Neural crest cell (in vitro differentiated cells): ENCODE data around the gene FOXJ3. TPM values are rescaled to one million over a fixed set of nuclear protein-coding genes. Genes with fewer than 3 reads are reported as not detected.

Experiments
- DNase-seq: peaks from one replicate; pipeline ENCODE4 v3.0.0; 2021; ENCODE audit warnings: low read depth, mixed read lengths, low spot score
- H3K27ac Mint-ChIP-seq: one replicate; pipeline ENCODE4 v1.8.0; 2021; ENCODE audit warnings: mild to moderate bottlenecking, mixed read lengths; ENCODE audit not compliant: unreplicated experiment
- H3K27me3 Mint-ChIP-seq: 2 replicates; pipeline ENCODE4 v1.8.0; 2021; ENCODE audit warnings: low read depth, mild to moderate bottlenecking, mixed read lengths
- H3K36me3 Mint-ChIP-seq: 2 replicates; pipeline ENCODE4 v1.8.0; 2021; ENCODE audit warnings: low read depth, mild to moderate bottlenecking, mixed read lengths
- H3K4me1 Mint-ChIP-seq: 2 replicates; pipeline ENCODE4 v1.8.0; 2021; ENCODE audit warnings: mixed read lengths
- H3K4me3 Mint-ChIP-seq: one replicate; pipeline ENCODE4 v1.8.0; 2021; ENCODE audit warnings: mild to moderate bottlenecking, mixed read lengths
- H3K9me3 Mint-ChIP-seq: 2 replicates; pipeline ENCODE4 v1.8.0; 2021; ENCODE audit warnings: mixed read lengths
- total RNA-seq: library from RNA; stranded (reverse); gene quantifications from 2 replicates; pipeline ENCODE4 v1.2.1, GENCODE V29; 2021
- TF ChIP-seq, protein P1 (sequence below): fragments of 200-600 bp; sonication (generic); conservative IDR thresholded peaks from 2 replicates; pipeline ENCODE4 v1.5.0; 2021; ENCODE audit warnings: antibody characterized with exemption, mild to moderate bottlenecking

Gene FOXJ3
- total RNA-seq, 1 donor from 2014 or later = 40.2 TPM

DNA sequence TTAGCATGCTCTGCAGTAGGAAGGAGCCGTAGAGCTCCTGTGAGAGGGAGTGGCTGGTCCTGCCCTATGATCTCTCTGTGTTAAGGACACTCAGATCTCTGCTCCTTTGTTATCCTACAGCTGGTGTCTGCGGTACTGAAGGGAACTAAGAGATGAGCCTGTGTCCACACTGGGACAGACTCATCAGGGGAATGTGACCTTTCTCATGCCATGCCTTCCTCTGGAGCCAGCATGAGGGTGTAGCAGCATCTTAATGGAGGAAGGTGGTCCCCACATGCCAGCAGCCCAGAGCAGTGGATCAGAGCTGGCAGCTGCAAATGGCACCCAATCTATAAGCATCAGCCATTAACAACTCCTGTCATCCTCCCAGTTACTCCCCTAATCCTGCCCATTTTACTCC, 206.5 kb downstream of the FOXJ3 start:
- H3K27me3 Mint-ChIP-seq = peaks cover 7% of the 10 kb centered on the region
- no peak overlapping the region for H3K4me3 Mint-ChIP-seq
- DNase-seq = no peak
- no peak overlapping the region for H3K27ac Mint-ChIP-seq
- H3K4me1 Mint-ChIP-seq = no peaks in the 10 kb centered on the region
- no peaks in the 10 kb centered on the region for H3K36me3 Mint-ChIP-seq
- TF ChIP-seq, protein P1, sequence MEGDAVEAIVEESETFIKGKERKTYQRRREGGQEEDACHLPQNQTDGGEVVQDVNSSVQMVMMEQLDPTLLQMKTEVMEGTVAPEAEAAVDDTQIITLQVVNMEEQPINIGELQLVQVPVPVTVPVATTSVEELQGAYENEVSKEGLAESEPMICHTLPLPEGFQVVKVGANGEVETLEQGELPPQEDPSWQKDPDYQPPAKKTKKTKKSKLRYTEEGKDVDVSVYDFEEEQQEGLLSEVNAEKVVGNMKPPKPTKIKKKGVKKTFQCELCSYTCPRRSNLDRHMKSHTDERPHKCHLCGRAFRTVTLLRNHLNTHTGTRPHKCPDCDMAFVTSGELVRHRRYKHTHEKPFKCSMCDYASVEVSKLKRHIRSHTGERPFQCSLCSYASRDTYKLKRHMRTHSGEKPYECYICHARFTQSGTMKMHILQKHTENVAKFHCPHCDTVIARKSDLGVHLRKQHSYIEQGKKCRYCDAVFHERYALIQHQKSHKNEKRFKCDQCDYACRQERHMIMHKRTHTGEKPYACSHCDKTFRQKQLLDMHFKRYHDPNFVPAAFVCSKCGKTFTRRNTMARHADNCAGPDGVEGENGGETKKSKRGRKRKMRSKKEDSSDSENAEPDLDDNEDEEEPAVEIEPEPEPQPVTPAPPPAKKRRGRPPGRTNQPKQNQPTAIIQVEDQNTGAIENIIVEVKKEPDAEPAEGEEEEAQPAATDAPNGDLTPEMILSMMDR = no peak
- H3K9me3 Mint-ChIP-seq = no peaks in the 10 kb centered on the region

DNA sequence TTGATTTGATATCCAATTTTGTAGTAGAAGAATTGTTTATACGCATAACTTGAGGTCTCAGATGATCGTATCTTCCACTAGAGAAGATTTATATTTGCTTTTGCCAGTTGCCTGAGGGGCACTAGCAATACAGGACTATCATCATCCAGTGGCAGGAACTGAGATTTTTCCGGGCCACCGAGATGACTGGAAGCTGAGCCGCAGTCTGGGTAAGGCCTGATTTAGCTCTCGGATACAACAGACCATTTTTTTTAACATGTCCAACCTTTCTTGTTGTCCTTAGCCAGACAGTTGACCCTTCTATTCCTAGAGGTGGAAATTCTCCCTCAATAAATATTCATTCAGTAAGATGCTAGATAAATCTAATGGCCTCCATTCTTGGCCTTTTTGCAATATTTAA, 207.3 kb downstream of the FOXJ3 start:
- Mint-ChIP-seq H3K27ac (no peak overlapping the region), H3K9me3 (no peaks in the 10 kb centered on the region), H3K36me3 (no peaks in the 10 kb centered on the region), H3K4me1 (no peaks in the 10 kb centered on the region), H3K27me3 (peaks cover 7% of the 10 kb centered on the region), H3K4me3 (no peak overlapping the region)
- no peak for DNase-seq
- TF ChIP-seq, protein P1 = no peak

Other genes with a start within 250 kb of the FOXJ3 start
- not detected in 2 replicates for gene GUCA2B, start 181.8 kb downstream of the FOXJ3 start, total RNA-seq
- not detected in 2 replicates for gene GUCA2A, start 170.5 kb downstream of the FOXJ3 start, total RNA-seq
- gene RIMKLA, start 45.6 kb upstream of the FOXJ3 start, total RNA-seq = 2.7 and 3.4 TPM in 2 replicates
- gene ZMYND12, start 120.8 kb upstream of the FOXJ3 start, total RNA-seq = 0.61 and 0.68 TPM in 2 replicates
- 32.6 and 33.9 TPM in 2 replicates for gene PPCS, start 121.3 kb upstream of the FOXJ3 start, total RNA-seq
- 6.9 and 7.5 TPM in 2 replicates for gene CCDC30, start 128.1 kb upstream of the FOXJ3 start, total RNA-seq